Progenitor cell of endocrine pancreas (in vitro differentiated cells): ENCODE results near the gene LSAMP. TPM values are rescaled to one million over a fixed set of nuclear protein-coding genes. Genes with fewer than 3 reads are reported as not detected.

Experiments used
- DNase-seq: peaks from one replicate; pipeline ENCODE4 v3.0.0; 2021; ENCODE audit warnings: low spot score; ENCODE audit not compliant: unreplicated experiment
- H3K27ac Mint-ChIP-seq: 2 replicates; pipeline ENCODE4 v1.8.0; 2021; ENCODE audit warnings: mild to moderate bottlenecking, moderate library complexity, mixed read lengths
- H3K27me3 Mint-ChIP-seq: 2 replicates; pipeline ENCODE4 v1.8.0; 2021; ENCODE audit warnings: mixed read lengths
- H3K36me3 Mint-ChIP-seq: 2 replicates; pipeline ENCODE4 v1.8.0; 2022; ENCODE audit warnings: mixed read lengths; ENCODE audit not compliant: insufficient read depth
- H3K4me1 Mint-ChIP-seq: 2 replicates; pipeline ENCODE4 v1.8.0; 2021; ENCODE audit warnings: low read depth, mixed read lengths
- H3K4me3 Mint-ChIP-seq: 2 replicates; pipeline ENCODE4 v1.8.0; 2021; ENCODE audit warnings: low read depth, mild to moderate bottlenecking, moderate library complexity, mixed read lengths
- H3K9me3 Mint-ChIP-seq: 2 replicates; pipeline ENCODE4 v1.8.0; 2021; ENCODE audit warnings: low read depth, mixed read lengths
- total RNA-seq: library from RNA; stranded (reverse); gene quantifications from 2 replicates; pipeline ENCODE4 v1.2.1, GENCODE V29; 2021
- TF ChIP-seq, protein P1 (sequence below): fragments of 200-600 bp; sonication (generic); IDR thresholded peaks from one replicate; pipeline ENCODE4 v1.5.0; 2021; ENCODE audit warnings: antibody characterized with exemption, mild to moderate bottlenecking; ENCODE audit not compliant: unreplicated experiment

LSAMP gene
- total RNA-seq, 1 donor from 2014 or later = 20.7 TPM

DNA sequence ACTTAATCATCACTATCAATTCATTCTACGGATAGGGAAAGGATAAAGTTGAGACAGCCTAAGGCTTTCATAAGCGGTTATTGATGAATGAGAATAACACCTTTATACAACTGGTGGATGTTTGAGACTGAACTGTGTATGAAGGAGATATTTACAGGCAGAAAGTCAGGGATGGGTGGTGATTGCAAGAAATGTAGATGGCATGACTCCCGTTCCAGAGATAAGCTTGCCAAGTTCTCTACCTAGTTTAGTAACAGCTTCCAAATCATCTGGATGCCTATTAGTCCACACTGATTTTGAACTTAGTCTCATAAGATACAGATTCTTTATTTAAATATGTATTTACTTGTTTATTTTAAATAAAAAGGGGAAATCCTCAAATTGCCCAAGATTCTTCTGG is 463.2 kb downstream of the LSAMP start:
- Mint-ChIP-seq H3K9me3 (peaks cover 3% of the 10 kb centered on the region), H3K27me3 (no peaks in the 10 kb centered on the region), H3K27ac (no peak overlapping the region), H3K4me1 (peaks cover 4% of the 10 kb centered on the region), H3K4me3 (no peak overlapping the region), H3K36me3 (no peaks in the 10 kb centered on the region)
- TF ChIP-seq, protein P1, sequence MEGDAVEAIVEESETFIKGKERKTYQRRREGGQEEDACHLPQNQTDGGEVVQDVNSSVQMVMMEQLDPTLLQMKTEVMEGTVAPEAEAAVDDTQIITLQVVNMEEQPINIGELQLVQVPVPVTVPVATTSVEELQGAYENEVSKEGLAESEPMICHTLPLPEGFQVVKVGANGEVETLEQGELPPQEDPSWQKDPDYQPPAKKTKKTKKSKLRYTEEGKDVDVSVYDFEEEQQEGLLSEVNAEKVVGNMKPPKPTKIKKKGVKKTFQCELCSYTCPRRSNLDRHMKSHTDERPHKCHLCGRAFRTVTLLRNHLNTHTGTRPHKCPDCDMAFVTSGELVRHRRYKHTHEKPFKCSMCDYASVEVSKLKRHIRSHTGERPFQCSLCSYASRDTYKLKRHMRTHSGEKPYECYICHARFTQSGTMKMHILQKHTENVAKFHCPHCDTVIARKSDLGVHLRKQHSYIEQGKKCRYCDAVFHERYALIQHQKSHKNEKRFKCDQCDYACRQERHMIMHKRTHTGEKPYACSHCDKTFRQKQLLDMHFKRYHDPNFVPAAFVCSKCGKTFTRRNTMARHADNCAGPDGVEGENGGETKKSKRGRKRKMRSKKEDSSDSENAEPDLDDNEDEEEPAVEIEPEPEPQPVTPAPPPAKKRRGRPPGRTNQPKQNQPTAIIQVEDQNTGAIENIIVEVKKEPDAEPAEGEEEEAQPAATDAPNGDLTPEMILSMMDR = no peak
- DNase-seq = no peak

DNA sequence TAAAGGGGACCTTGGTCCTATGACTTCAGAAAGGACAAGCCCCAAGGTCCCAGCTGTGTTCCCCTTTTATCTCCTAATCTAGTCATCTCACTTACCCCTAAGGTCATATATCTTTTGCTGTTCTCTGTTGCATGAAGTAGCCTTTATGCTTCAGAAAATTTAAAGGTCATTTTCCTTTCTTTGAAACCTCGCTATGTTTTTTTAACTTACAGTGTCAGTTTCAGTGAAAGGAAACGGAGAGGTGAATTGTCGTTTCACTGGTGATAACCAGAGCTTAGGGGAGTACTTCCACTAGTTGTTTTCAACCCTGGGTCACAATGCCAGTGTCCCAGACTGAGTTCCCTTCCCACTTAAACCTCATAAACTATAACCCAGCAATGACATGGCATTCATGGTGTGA is 464.6 kb downstream of the LSAMP start:
- Mint-ChIP-seq H3K9me3 (peaks cover 3% of the 10 kb centered on the region), H3K4me3 (no peak overlapping the region), H3K4me1 (peaks cover 7% of the 10 kb centered on the region), H3K27ac (no peak overlapping the region), H3K27me3 (no peaks in the 10 kb centered on the region), H3K36me3 (no peaks in the 10 kb centered on the region)
- TF ChIP-seq, protein P1 = no peak
- no peak for DNase-seq

DNA sequence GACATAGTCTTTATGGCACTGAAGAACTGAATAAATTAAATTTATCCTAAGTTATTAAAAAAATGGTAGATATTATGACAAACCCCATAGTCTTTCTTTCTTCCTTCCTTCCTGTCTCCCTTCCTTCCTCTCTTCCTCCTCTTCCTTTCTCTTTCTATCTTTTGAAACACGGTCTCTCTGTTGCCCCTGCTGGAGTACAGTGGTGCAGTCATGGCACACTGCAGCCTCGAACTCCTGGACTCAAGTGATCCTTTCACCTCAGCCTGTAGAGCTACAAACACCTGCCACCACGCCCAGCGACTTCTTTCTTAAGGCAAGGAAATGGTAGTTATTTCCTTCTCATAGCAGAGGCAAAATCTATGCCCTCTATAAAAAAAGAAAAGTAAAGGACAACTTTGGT is 467.4 kb downstream of the LSAMP start:
- Mint-ChIP-seq H3K36me3 (no peaks in the 10 kb centered on the region), H3K27me3 (no peaks in the 10 kb centered on the region), H3K4me3 (no peak overlapping the region), H3K9me3 (peaks cover 3% of the 10 kb centered on the region), H3K4me1 (peaks cover 10% of the 10 kb centered on the region), H3K27ac (no peak overlapping the region)
- no peak for DNase-seq
- TF ChIP-seq, protein P1 = no peak

DNA sequence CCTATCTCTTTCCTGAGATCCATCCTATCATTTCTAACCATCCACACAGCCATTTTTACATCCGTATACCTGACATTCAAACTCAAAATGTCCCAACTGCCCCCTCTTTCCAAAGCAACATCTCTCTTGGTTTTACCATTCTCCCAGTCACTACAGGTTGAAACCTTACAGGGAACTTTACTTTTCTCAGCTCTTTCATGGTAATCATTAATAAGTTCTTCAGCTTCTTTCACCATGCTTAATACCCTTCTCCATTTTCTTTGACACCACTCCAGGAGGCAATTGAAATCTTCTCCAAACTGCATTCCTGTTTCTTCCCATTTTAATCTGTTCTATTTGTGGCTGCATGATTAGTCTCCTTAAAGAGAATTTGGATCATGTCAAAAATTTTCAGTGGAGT is 469.5 kb downstream of the LSAMP start:
- no peaks in the 10 kb centered on the region for H3K27me3 Mint-ChIP-seq
- peaks cover 3% of the 10 kb centered on the region for H3K9me3 Mint-ChIP-seq
- H3K4me3 Mint-ChIP-seq = no peak overlapping the region
- DNase-seq = no peak
- TF ChIP-seq, protein P1 = no peak
- no peak overlapping the region for H3K27ac Mint-ChIP-seq
- no peaks in the 10 kb centered on the region for H3K36me3 Mint-ChIP-seq
- H3K4me1 Mint-ChIP-seq = peaks cover 10% of the 10 kb centered on the region

DNA sequence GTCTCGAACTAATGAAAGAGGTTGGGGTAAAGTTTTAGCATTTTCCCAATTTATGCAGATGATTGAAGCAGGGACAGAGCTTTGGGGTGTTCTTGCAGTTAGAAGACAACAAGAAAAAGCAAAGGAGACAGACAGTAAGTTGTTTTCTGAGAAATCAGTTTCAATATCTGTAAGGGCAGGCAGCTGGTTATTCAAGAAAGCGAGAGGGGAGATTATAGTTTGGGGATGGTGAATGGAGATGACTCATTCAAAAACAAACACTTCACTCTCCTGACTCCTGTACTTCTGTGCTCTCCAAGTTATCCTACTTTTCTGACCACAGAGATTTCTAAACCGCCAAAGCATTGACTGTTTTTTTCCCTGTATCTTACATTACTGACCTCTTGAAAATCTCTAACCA is 469.9 kb downstream of the LSAMP start:
- H3K27ac Mint-ChIP-seq = no peak overlapping the region
- TF ChIP-seq, protein P1 = no peak
- no peak for DNase-seq
- no peaks in the 10 kb centered on the region for H3K27me3 Mint-ChIP-seq
- no peaks in the 10 kb centered on the region for H3K36me3 Mint-ChIP-seq
- peaks cover 10% of the 10 kb centered on the region for H3K4me1 Mint-ChIP-seq
- H3K9me3 Mint-ChIP-seq = peaks cover 3% of the 10 kb centered on the region
- no peak overlapping the region for H3K4me3 Mint-ChIP-seq
